ENCODE data around the gene ARRDC5. TPM values are rescaled to one million over a fixed set of nuclear protein-coding genes. Genes with fewer than 3 reads are reported as not detected.
"Not testable (repeated sequence)": the region's sequence is repeated elsewhere in the genome, so short reads cannot be mapped to it uniquely, and the experiment has no call there.

The ARRDC5 gene
- total RNA-seq = under 1 TPM; 0.16 to 0.19 TPM

DNA sequence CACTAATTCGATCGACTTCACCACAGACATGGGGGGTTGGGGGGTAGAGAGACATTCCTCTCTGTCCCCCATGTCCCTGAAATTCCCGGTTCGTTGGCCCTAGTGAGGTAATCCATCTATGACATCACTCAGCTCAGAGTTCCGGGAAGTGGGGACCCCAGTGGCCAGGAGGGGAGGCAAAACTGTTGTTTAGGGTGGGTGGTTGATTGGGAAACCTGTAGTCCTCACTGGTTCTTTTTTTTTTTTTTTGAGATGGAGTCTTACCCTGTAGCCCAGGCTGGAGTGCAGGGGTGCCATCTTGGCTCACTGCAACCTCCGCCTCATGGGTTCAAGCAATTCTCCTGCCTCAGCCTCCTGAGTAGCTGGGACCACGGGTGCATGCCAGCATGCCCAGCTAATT is at the start of gene ARRDC5:
Gene ARRDC5, minus strand, starts transcription at position 101 of the 400 bp plus-strand sequence. Its CDS starts 71 bp downstream, at position 30.
- no peak for ATAC-seq (replicated peaks)
- no peak within 1 kb of the TSS for H3K4me3 Mint-ChIP-seq
- no peaks in the 10 kb centered on the region for H3K4me1 Mint-ChIP-seq
- H3K9me3 Mint-ChIP-seq = no peaks in the 10 kb centered on the region
- H3K27me3 Mint-ChIP-seq = no peaks in the 10 kb centered on the region
- H3K36me3 Mint-ChIP-seq (ENCODE audit: low read depth) = no peaks in the 10 kb centered on the region
- no peak within 1 kb of the TSS for H3K27ac Mint-ChIP-seq

- Mint-ChIP-seq H3K9me3 (no peaks in the 10 kb centered on the region), H3K36me3 (ENCODE audit: low read depth) (peaks cover 95% of the 10 kb centered on the region), H3K4me3 (no peak overlapping the region), H3K27me3 (no peaks in the 10 kb centered on the region), H3K4me1 (no peaks in the 10 kb centered on the region), H3K27ac (peak overlapping the region; percentile 46)
- ATAC-seq (replicated peaks) = no peak
These were observed 49.0 kb upstream of the ARRDC5 start for GRCh38 chr19:4951656-4952055.

GRCh38 chr19:4950650-4951049 is 48.0 kb upstream of the ARRDC5 start:
- H3K27me3 Mint-ChIP-seq; H3K27ac Mint-ChIP-seq; ATAC-seq (replicated peaks); H3K4me1 Mint-ChIP-seq; H3K9me3 Mint-ChIP-seq; H3K4me3 Mint-ChIP-seq: not testable (repeated sequence)
- peaks cover 97% of the 10 kb centered on the region for H3K36me3 Mint-ChIP-seq (ENCODE audit: low read depth)

GRCh38 chr19:4941638-4942169 is 39.0 kb upstream of the ARRDC5 start:
- H3K27me3 Mint-ChIP-seq; H3K9me3 Mint-ChIP-seq; H3K4me1 Mint-ChIP-seq; H3K4me3 Mint-ChIP-seq; H3K27ac Mint-ChIP-seq; ATAC-seq (replicated peaks): not testable (repeated sequence)
- H3K36me3 Mint-ChIP-seq (ENCODE audit: low read depth) = peaks cover 93% of the 10 kb centered on the region

DNA sequence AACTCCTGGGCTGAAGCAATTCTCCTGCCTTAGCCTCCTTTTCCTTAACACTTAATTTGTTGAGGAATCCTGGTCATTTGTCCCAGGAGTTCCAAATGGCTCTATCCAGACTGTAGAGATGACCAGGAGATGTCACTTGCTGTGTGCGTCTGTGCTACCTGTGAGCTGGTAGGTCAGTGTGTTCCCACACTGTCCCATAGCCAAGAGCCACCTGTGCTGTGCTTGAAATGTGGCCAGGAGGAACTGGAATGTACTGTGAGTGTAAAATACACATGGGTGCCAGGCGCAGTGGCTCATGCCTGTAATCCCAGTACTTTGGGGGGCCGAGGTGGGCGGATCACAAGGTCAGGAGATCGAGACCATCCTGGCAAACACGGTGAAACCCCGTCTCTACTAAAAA is 36.8 kb upstream of the ARRDC5 start:
- no peak overlapping the region for H3K4me3 Mint-ChIP-seq
- ATAC-seq (replicated peaks) = no peak
- H3K36me3 Mint-ChIP-seq (ENCODE audit: low read depth) = peaks cover 93% of the 10 kb centered on the region
- no peak overlapping the region for H3K27ac Mint-ChIP-seq
- no peaks in the 10 kb centered on the region for H3K27me3 Mint-ChIP-seq
- H3K9me3 Mint-ChIP-seq = no peaks in the 10 kb centered on the region
- no peaks in the 10 kb centered on the region for H3K4me1 Mint-ChIP-seq

GRCh38 chr19:4938461-4938860 is 35.8 kb upstream of the ARRDC5 start:
- ATAC-seq (replicated peaks); H3K4me1 Mint-ChIP-seq; H3K9me3 Mint-ChIP-seq; H3K27me3 Mint-ChIP-seq; H3K27ac Mint-ChIP-seq; H3K4me3 Mint-ChIP-seq: not testable (repeated sequence)
- H3K36me3 Mint-ChIP-seq (ENCODE audit: low read depth) = peaks cover 96% of the 10 kb centered on the region

DNA sequence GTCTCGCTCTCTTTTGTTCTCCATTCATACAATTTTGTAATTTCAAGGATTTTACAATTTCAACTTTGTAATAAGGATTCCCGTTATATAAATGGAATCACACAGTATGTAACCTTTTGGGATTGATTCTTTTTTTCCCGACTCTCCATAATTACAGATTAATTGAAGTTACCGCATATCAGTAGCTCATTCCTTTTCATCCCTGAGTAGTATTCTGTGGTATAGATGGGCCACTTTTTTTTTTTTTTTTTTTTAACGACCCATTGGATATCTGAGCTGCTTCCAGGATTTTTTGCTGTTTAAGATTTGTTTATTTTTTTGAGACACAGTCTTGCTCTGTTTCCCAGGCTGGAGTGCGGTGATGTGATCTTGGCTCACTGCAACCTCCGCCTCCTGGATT is 34.4 kb upstream of the ARRDC5 start:
- Mint-ChIP-seq H3K4me3 (no peak overlapping the region), H3K4me1 (no peaks in the 10 kb centered on the region), H3K27ac (no peak overlapping the region), H3K27me3 (no peaks in the 10 kb centered on the region), H3K9me3 (no peaks in the 10 kb centered on the region), H3K36me3 (ENCODE audit: low read depth) (peaks cover 96% of the 10 kb centered on the region)
- no peak for ATAC-seq (replicated peaks)

GRCh38 chr19:4935444-4935843 is 32.7 kb upstream of the ARRDC5 start:
- no peaks in the 10 kb centered on the region for H3K27me3 Mint-ChIP-seq
- H3K4me1 Mint-ChIP-seq = no peaks in the 10 kb centered on the region
- no peak overlapping the region for H3K4me3 Mint-ChIP-seq
- no peak for ATAC-seq (replicated peaks)
- no peaks in the 10 kb centered on the region for H3K9me3 Mint-ChIP-seq
- H3K36me3 Mint-ChIP-seq (ENCODE audit: low read depth) = peaks cover 96% of the 10 kb centered on the region
- no peak overlapping the region for H3K27ac Mint-ChIP-seq

- Mint-ChIP-seq H3K4me1 (no peaks in the 10 kb centered on the region), H3K27ac (no peak overlapping the region), H3K4me3 (no peak overlapping the region), H3K36me3 (ENCODE audit: low read depth) (peaks cover 92% of the 10 kb centered on the region), H3K27me3 (no peaks in the 10 kb centered on the region), H3K9me3 (no peaks in the 10 kb centered on the region)
- no peak for ATAC-seq (replicated peaks)
These were observed 30.8 kb upstream of the ARRDC5 start for GRCh38 chr19:4933528-4933927.

GRCh38 chr19:4932711-4933110 is 30.0 kb upstream of the ARRDC5 start:
- Mint-ChIP-seq H3K27me3 (no peaks in the 10 kb centered on the region), H3K4me1 (no peaks in the 10 kb centered on the region), H3K4me3 (no peak overlapping the region), H3K36me3 (ENCODE audit: low read depth) (peaks cover 85% of the 10 kb centered on the region), H3K9me3 (no peaks in the 10 kb centered on the region), H3K27ac (no peak overlapping the region)
- no peak for ATAC-seq (replicated peaks)

DNA sequence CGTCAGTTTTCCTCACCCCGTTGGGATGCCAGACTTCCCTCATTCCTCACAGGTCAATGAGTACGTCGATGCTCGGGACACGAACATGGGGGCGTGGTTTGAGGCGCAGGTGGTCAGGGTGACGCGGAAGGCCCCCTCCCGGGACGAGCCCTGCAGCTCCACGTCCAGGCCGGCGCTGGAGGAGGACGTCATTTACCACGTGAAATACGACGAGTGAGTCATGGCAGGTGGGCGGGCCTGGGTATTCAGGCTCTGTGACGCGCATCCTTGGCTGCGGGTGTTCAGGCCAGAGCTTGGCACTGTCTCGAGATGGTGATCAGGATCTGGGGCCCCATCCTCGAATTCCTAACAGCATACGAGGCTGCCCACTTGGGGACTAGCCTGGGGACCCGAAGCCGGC is 28.0 kb upstream of the ARRDC5 start:
- Mint-ChIP-seq H3K27ac (no peak overlapping the region), H3K9me3 (no peaks in the 10 kb centered on the region), H3K36me3 (ENCODE audit: low read depth) (peaks cover 71% of the 10 kb centered on the region), H3K4me1 (no peaks in the 10 kb centered on the region), H3K27me3 (no peaks in the 10 kb centered on the region), H3K4me3 (no peak overlapping the region)
- ATAC-seq (replicated peaks) = no peak

DNA sequence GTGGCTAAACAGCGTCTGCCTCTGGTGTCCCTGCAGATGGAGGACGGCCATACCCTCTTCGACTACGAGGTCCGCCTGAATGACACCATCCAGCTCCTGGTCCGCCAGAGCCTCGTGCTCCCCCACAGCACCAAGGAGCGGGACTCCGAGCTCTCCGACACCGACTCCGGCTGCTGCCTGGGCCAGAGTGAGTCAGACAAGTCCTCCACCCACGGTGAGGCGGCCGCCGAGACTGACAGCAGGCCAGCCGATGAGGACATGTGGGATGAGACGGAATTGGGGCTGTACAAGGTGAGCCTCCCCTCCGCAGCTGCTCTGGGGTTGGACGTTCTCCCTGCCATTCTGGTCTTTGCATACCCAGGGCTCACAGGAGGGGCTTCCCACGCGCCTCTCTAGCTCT is 26.5 kb upstream of the ARRDC5 start:
- no peaks in the 10 kb centered on the region for H3K4me1 Mint-ChIP-seq
- no peaks in the 10 kb centered on the region for H3K27me3 Mint-ChIP-seq
- ATAC-seq (replicated peaks) = no peak
- H3K36me3 Mint-ChIP-seq (ENCODE audit: low read depth) = peaks cover 66% of the 10 kb centered on the region
- no peak overlapping the region for H3K4me3 Mint-ChIP-seq
- H3K9me3 Mint-ChIP-seq = no peaks in the 10 kb centered on the region
- H3K27ac Mint-ChIP-seq = no peak overlapping the region

- no peak for ATAC-seq (replicated peaks)
- Mint-ChIP-seq H3K27ac (no peak overlapping the region), H3K4me3 (no peak overlapping the region), H3K4me1 (no peaks in the 10 kb centered on the region), H3K9me3 (no peaks in the 10 kb centered on the region), H3K36me3 (ENCODE audit: low read depth) (peaks cover 59% of the 10 kb centered on the region), H3K27me3 (no peaks in the 10 kb centered on the region)
These were observed 20.6 kb upstream of the ARRDC5 start for GRCh38 chr19:4923276-4923747.

DNA sequence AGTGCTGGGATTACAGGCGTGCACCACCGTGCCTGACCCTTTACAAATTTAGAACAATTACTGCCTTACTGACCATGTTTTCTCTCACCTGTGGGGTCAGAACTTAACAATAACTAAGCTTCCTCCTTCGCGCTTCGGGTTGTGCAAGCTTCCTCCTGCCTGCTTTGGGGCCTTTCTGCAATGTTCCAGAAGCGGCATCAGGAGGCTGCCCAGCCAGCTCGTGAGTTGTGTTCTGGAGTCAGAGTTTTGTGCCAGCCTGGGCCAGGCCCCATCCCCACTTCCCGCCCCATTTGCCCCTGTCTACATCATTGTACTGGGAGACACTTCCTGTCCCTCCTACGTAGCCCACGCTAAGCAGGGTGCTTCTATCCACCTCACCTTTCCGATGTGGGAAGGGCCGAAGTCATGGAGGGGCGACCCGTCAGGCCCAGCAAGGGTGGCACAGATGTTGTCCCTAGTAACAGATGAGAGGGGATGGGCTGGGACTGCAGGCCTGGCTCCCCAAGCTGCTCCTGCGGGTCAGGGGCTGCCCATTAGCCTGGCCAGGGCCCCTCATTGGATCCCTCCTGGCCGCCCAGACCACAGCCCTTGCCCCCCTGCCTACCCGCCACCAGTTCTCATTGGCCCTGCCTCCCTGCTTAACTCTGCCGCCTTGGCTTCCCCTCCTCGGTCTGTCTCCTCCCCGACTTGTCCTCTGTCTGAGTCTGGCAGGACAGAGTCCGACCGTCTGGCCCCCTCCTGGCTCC is 20.0 kb upstream of the ARRDC5 start:
- Mint-ChIP-seq H3K27ac (no peak overlapping the region), H3K36me3 (ENCODE audit: low read depth) (peaks cover 65% of the 10 kb centered on the region), H3K4me3 (no peak overlapping the region), H3K4me1 (no peaks in the 10 kb centered on the region), H3K27me3 (no peaks in the 10 kb centered on the region), H3K9me3 (no peaks in the 10 kb centered on the region)
- no peak for ATAC-seq (replicated peaks)

DNA sequence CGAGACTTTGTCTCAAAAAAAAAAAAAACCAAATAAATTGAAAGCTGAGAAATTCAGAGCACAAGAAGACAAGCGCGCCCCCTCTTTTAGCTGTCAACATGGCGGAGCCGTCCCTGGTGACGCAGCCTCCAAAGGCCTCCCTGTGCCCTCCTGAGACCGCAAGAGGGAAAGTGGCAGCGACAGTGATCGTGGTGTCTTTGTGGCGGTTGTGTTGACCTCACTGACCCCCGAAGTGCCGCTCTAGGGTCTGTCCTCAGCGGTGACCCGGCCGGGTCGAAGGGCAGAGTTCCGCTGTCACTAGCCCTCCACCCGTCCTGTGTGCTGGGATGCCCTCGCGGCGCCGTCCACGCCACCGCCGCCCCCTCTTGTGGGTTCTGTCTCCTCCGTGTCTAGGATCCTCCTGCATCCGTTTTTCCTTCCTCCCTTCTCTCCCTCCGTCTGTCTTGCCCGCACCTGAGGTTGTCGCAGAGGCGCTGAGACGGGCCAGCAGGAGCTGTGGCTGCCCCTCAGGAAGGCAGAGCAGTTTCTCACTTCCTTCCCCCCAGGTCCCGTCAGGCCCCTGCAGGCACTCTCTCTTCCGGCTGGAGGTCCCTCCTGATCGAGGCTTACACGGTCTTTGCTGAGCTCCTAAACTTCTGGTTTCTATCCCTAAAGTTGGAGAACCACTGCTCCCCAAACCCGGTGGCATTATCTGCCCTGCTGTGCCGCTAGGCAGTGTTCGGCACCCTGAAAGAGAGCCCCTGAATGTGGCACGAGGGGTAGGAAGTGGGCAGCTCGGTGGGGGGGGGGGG is 13.8 kb upstream of the ARRDC5 start:
- ATAC-seq (replicated peaks) = no peak
- peaks cover 95% of the 10 kb centered on the region for H3K36me3 Mint-ChIP-seq (ENCODE audit: low read depth)
- H3K27ac Mint-ChIP-seq = peak overlapping the region; percentile 91
- no peaks in the 10 kb centered on the region for H3K27me3 Mint-ChIP-seq
- H3K4me3 Mint-ChIP-seq = peak overlapping the region; percentile 80
- peaks cover 26% of the 10 kb centered on the region for H3K4me1 Mint-ChIP-seq
- no peaks in the 10 kb centered on the region for H3K9me3 Mint-ChIP-seq

All from activated T-helper 17 cell treated with anti-CD3 and anti-CD28 coated beads, Interleukin-2, amount 50 U/mL, for 72 hours (primary cell).